Cardiac muscle cell (in vitro differentiated cells and primary cell): ENCODE measurements around the gene HNRNPUL1. TPM values are rescaled to one million over a fixed set of nuclear protein-coding genes. Genes with fewer than 3 reads are reported as not detected.
A peak's percentile ranks its signal among the peaks of the same experiment; 100 is the strongest.

Experiments used
- DNase-seq, 2 donors: peaks; one replicate each; pipeline versions ENCODE4 v3.0.0 to v3.0.0-alpha.2; 2010 to 2017; ENCODE audit warnings: low read depth in 1 of 2, low spot score in 1 of 2
- H3K27ac ChIP-seq: fragments of 200-600 bp; sonication (generic); 2 replicates; pipeline ENCODE4 v1.5.1; 2016
- H3K27me3 ChIP-seq: fragments of 200-600 bp; sonication (generic); 2 replicates; pipeline ENCODE4 v1.6.0; 2016; ENCODE audit warnings: control low read depth
- H3K36me3 ChIP-seq: fragments of 200-600 bp; sonication (generic); 2 replicates; pipeline ENCODE4 v1.5.1; 2016; ENCODE audit warnings: control low read depth
- H3K4me1 ChIP-seq: fragments of 200-600 bp; sonication (generic); 2 replicates; pipeline ENCODE4 v1.8.1; 2017; ENCODE audit warnings: low read depth, mild to moderate bottlenecking, mixed run types
- H3K4me3 ChIP-seq: fragments of 200-600 bp; sonication (generic); 2 replicates; pipeline ENCODE4 v1.5.1; 2016; ENCODE audit warnings: mild to moderate bottlenecking
- H3K9me3 ChIP-seq: fragments of 200-600 bp; sonication (generic); 2 replicates; pipeline ENCODE4 v1.5.1; 2017; ENCODE audit warnings: low read depth, mild to moderate bottlenecking, control low read depth
- polyA plus RNA-seq: library from polyadenylated mRNA; unstranded; fragments of >200 nt; fragmentation: Nextera tagmentation; extraction: Ambion mirVana; gene quantifications from 2 replicates; pipeline ENCODE4 v1.2.1, GENCODE V29; 2016
- total RNA-seq: library from RNA; depleted of rRNA; stranded (reverse); fragments of >200 nt; gene quantifications from 2 replicates; pipeline ENCODE4 v1.2.3, GENCODE V29; 2016
- TF ChIP-seq, protein P1 (sequence below): IDR thresholded peaks from 2 replicates; pipeline ENCODE4 v1.5.1; 2012; ENCODE audit warnings: low read depth, mild to moderate bottlenecking, low read length

HNRNPUL1 gene
- total and polyA plus RNA-seq, 2 experiments from 2014 or later = 148 to 195 TPM

- TF ChIP-seq, protein P1, sequence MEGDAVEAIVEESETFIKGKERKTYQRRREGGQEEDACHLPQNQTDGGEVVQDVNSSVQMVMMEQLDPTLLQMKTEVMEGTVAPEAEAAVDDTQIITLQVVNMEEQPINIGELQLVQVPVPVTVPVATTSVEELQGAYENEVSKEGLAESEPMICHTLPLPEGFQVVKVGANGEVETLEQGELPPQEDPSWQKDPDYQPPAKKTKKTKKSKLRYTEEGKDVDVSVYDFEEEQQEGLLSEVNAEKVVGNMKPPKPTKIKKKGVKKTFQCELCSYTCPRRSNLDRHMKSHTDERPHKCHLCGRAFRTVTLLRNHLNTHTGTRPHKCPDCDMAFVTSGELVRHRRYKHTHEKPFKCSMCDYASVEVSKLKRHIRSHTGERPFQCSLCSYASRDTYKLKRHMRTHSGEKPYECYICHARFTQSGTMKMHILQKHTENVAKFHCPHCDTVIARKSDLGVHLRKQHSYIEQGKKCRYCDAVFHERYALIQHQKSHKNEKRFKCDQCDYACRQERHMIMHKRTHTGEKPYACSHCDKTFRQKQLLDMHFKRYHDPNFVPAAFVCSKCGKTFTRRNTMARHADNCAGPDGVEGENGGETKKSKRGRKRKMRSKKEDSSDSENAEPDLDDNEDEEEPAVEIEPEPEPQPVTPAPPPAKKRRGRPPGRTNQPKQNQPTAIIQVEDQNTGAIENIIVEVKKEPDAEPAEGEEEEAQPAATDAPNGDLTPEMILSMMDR = no peak
- Histone ChIP-seq H3K27ac (no peak overlapping the region), H3K36me3 (peaks cover 7% of the 10 kb centered on the region), H3K9me3 (no peaks in the 10 kb centered on the region), H3K27me3 (no peaks in the 10 kb centered on the region), H3K4me3 (peak overlapping the region; percentile 50), H3K4me1 (peaks cover 8% of the 10 kb centered on the region)
- DNase-seq = no peak
These were observed 2.5 kb upstream of the HNRNPUL1 start for GRCh38 chr19:41261474-41262190.

DNA sequence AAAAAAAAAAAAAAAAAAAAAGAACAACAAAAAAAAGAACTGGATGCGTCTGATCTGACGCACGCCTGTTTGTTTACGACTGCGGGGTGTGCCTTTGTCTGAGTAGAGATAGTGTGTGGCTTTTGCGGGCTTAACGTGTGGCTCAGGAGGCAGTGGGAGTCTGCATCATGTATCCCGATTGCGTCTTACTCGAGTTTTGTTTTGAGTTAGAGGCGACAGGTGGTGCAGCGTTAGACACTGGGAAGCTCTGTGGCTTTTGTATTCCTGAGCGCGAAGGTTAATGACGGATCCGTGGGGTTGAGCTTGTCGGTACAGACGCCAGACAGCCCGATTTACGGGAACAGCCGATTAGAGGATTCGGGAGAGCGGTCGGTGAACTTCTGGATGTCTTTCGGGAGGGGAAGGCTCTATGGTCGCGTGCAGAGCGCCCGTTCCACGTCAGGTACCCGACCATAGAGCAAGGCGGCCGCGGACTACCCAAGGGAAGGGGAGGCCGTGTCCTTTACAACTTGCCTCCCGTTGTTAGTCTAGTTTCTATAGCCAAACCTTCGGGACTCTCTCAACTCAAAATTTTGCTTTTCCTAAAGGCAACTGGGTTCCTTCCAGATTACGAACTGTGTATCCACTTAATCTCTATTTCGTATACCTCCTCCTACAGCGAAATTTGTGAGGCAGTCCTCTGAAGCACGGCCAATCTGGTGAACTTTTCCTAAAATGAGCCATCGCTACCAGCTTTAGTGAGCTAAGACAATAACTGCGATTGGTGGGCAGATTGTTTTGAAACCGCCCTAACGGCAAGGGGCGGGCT lies 926 bp upstream of the HNRNPUL1 start:
- no peaks in the 10 kb centered on the region for H3K27me3 ChIP-seq
- peak overlapping the region; percentile 91 for H3K27ac ChIP-seq
- H3K36me3 ChIP-seq = peaks cover 12% of the 10 kb centered on the region
- H3K4me3 ChIP-seq = peak overlapping the region; percentile 50
- H3K4me1 ChIP-seq = peaks cover 12% of the 10 kb centered on the region
- TF ChIP-seq, protein P1 = no peak
- DNase-seq = peak; percentile 75 to 76
- no peaks in the 10 kb centered on the region for H3K9me3 ChIP-seq

GRCh38 chr19:41264581-41265394 lies 616 bp downstream of the HNRNPUL1 start:
- TF ChIP-seq, protein P1 = no peak

GRCh38 chr19:41265395-41266153 lies 1.4 kb downstream of the HNRNPUL1 start:
- H3K4me1 ChIP-seq = peaks cover 12% of the 10 kb centered on the region
- peaks cover 25% of the 10 kb centered on the region for H3K36me3 ChIP-seq
- H3K27me3 ChIP-seq = no peaks in the 10 kb centered on the region
- H3K4me3 ChIP-seq = peak overlapping the region; percentile 68
- no peaks in the 10 kb centered on the region for H3K9me3 ChIP-seq
- DNase-seq = peak; percentile 25 to 43
- peak overlapping the region; percentile 99 for H3K27ac ChIP-seq
- TF ChIP-seq, protein P1 = no peak

More at GRCh38 chr19:41264581-41265394, 616 bp downstream of the HNRNPUL1 start:
- H3K27me3 ChIP-seq = no peaks in the 10 kb centered on the region
- H3K27ac ChIP-seq = peak overlapping the region; percentile 99
- H3K9me3 ChIP-seq = no peaks in the 10 kb centered on the region
- H3K4me1 ChIP-seq = peaks cover 12% of the 10 kb centered on the region
- H3K36me3 ChIP-seq = peaks cover 20% of the 10 kb centered on the region
- DNase-seq = peak; percentile 50 to 53
- H3K4me3 ChIP-seq = peak overlapping the region; percentile 68

DNA sequence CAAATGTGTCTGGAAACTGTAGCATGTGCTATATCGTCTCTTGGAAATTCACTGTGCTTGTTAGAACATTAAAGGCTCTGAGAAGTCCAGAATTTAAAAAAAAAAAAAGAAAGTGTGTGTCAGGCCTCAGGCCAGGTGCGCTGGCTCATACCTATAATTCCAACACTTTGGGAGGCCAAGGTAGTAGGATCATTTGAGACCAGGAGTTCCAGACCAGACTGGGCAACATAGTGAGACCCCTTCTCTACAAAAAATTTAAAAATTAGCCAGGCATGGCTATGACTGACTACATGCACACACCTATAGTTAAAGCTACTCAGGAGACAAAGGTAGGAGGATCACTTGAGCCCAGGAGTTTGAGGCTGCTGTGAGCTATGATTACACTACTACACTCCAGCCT lies 4.9 kb downstream of the HNRNPUL1 start:
- DNase-seq = no peak
- Histone ChIP-seq H3K27me3 (no peaks in the 10 kb centered on the region), H3K36me3 (peaks cover 58% of the 10 kb centered on the region), H3K9me3 (no peaks in the 10 kb centered on the region), H3K4me3 (no peak overlapping the region), H3K27ac (no peak overlapping the region), H3K4me1 (peaks cover 12% of the 10 kb centered on the region)
- TF ChIP-seq, protein P1 = no peak
